Fibroblast of upper back skin (primary cell): ENCODE results near the gene AMIGO3.

Experiments
- DNase-seq: peaks from one replicate; pipeline ENCODE4 v3.0.0-alpha.2; 2013

AMIGO3 gene

DNA sequence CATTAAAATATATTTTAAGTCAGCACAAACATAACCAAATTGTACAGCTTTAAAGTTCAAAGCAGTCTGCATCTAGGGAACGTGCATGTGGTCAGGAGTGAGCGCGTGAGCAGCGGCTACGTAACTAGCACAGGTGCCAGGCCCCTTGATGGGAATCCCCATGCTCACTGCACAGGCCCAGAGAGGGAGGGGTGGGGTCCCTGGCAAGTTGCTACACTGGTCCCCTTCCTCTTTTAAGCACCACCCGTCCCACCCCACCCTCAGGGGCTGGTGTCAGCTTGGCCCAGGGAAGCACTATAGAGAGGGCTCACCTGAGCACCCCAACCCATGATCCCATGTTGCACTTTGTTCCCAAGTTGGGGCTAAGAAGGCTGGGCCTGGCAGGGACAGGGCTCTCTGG lies 5.1 kb upstream of the AMIGO3 start:
- no peak for DNase-seq

DNA sequence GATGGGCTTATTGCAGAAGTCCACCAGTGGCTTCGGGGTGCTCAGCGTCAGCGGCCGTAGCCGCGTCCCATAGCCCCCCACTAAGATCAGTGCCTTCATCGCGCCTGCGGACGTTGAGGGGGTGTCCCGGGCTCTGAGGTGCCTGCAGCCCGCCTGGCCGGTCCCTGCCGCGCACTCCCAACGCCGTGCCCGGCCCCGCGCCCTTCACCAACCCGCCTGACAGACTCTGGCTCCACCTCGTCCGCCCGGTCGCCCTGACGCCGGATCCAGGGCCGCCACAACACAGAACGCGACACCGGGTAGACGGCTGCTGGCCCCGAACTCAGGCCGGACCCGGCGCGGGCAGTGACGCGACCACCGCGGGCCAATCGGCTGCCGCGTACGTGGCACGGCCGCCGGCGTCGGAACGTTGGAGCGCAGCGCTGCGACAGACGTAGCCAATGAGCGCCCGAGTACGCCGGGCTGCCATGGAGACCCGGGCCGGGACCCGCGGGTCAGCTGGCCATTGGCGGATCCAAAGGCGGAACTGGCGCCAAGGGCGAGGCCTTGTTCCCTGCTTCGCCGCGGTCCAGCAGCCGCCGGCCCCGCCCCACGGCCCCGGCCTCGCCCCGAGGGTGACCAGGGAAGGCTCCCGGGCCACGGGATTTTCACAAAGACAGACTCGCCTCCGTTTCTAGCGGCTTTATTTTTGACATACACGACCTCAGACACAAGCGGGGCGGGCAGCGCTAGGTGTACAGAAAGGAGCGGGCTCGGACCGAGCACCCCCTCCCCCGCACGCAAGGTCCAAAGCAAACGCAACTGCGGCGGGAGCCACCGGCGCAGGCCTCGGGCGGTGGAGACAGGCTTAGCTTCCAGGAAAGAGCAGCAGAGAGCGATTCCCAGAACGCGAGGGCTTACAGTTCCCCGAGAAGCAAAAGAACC lies 4.4 kb upstream of the AMIGO3 start, which contains the start of gene GMPPB:
TSS of gene GMPPB (minus strand) at position 324 of the 924 bp plus-strand sequence. CDS start at position 99, 225 bp downstream.
- DNase-seq, result peak; percentile 96

DNA sequence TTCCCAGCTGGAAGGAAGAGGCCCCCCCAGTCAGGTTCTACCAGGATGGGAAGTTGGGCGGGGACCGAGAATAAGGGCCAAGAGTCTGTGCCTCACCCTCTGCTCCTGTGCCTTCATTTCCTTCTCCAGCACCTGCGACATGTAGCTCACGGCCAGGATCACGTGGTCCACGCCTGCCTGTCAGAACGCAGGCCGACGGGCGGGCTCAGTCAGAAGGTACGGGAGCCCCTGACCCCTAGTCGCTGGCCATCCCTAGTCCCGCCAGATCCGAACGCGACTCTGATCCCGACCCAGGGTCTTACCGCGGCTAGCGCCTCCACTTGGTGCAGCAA lies 3.8 kb upstream of the AMIGO3 start:
- peak; percentile 25 for DNase-seq

- DNase-seq, result no peak
Measured at GRCh38 chr3:49722896-49723295, 3.4 kb upstream of the AMIGO3 start.

- DNase-seq, result no peak
Measured at GRCh38 chr3:49721896-49722781, 2.7 kb upstream of the AMIGO3 start.

DNA sequence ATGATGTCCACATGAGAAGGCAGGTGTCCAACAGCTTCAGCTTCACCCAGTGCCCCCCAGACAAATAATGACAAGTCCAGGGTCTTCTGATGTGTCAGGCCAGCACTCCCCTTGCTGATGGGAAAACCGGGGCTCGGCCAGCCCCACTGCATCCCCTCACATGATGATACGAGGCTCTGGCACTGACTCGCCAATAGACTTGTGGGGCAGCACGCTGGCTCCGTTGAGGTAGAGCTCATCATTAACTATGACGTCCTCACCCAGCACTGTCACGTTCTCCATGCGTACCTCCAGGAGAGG lies 2.1 kb upstream of the AMIGO3 start:
- DNase-seq, result no peak

GRCh38 chr3:49720855-49721595 lies 1.5 kb upstream of the AMIGO3 start:
- no peak for DNase-seq

DNA sequence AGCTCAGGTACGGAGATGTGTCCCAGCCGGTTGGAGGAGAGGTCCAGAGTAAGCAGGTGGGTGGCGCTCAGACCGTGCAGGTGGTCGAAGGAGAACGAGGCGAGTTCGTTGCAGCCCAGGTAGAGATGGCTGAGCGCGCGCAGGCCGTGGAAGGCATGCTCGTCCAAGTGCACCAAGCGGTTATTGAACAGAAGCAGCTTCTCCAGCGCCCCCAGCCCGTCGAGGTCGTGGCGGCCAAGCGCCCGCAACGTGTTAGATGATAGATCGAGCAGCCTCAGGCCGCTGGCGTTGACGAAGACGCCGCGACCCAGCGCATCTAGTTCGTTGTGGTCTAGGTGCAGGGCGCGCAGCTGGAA lies 648 bp downstream of the AMIGO3 start:
- no peak for DNase-seq

- DNase-seq, result no peak
Measured at GRCh38 chr3:49717959-49718857, 1.3 kb downstream of the AMIGO3 start.

- DNase-seq, result no peak
Measured at GRCh38 chr3:49717211-49717958, 2.1 kb downstream of the AMIGO3 start.

- DNase-seq, result no peak
Measured at GRCh38 chr3:49716691-49717210, 2.7 kb downstream of the AMIGO3 start.

GRCh38 chr3:49716169-49716568 lies 3.3 kb downstream of the AMIGO3 start:
- DNase-seq, result no peak

GRCh38 chr3:49715611-49716121 lies 3.8 kb downstream of the AMIGO3 start:
- DNase-seq, result no peak

GRCh38 chr3:49714728-49715550 lies 4.5 kb downstream of the AMIGO3 start:
- no peak for DNase-seq

- DNase-seq, result no peak
Measured at GRCh38 chr3:49713336-49714105, 6.0 kb downstream of the AMIGO3 start.

- DNase-seq, result no peak
Measured at GRCh38 chr3:49712631-49713317, 6.7 kb downstream of the AMIGO3 start.

DNA sequence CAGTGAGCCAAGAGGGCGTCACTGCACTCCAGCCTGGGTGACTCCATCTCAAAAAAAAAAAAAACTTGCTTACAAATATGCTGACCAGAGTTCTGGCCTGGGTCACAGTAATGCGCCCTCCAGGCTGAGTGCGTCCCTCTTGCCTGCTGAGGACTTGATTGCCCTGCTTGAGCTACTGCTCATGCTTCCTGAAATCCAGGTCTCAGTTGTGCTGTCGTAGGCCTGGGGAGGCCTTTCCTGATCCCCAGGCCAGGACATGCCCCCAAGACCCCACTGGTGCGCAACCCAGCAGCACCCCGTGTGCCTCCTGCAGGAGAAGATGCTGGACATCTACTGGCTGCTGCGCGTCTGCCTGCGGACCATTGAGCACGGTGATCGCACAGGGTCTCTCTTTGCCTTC lies 7.3 kb downstream of the AMIGO3 start:
- no peak for DNase-seq

GRCh38 chr3:49711489-49711888 lies 8.0 kb downstream of the AMIGO3 start:
- DNase-seq, result no peak

DNA sequence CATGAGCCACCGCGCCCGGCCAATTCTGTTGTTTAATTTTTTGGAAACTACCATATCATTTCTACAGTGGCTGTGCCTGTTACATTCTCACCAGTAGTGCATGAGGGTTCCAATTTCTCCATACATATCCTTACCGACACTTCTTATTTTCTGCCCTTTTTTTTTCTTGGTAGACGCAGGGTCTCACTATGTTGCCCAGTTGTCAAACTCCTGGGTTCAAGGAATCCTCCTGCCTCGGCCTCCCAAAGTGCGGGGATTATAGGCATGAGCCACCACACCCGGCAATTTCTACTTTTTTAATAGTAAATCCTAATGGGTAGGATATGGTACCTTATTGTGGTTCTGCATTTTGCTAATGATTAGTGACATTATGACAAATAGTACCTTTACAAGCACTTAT lies 9.6 kb downstream of the AMIGO3 start:
- no peak for DNase-seq
